Measurements from ENCODE around the gene ARCN1.
A peak's percentile ranks its signal among the peaks of the same experiment; 100 is the strongest.

The ARCN1 gene

GRCh38 chr11:118621071-118621783, 49.0 kb downstream of the ARCN1 start:
- TF ChIP-seq CTCF (conservative IDR thresholded peaks at IDR 0.05), result no peak
- H3K27ac ChIP-seq, result peak overlapping the region; percentile 78

- peak overlapping the region; percentile 78 for H3K27ac ChIP-seq
- TF ChIP-seq CTCF (conservative IDR thresholded peaks at IDR 0.05), result no peak
Measured at GRCh38 chr11:118621784-118622375, 49.7 kb downstream of the ARCN1 start.

GRCh38 chr11:118622376-118623268, 50.4 kb downstream of the ARCN1 start:
- no peak for TF ChIP-seq CTCF (conservative IDR thresholded peaks at IDR 0.05)
- H3K27ac ChIP-seq, result 0 out of 2 replicates have a peak overlapping the region, but pooled peaks have one; percentile 78

GRCh38 chr11:118623269-118623655, 51.1 kb downstream of the ARCN1 start:
- no peak for TF ChIP-seq CTCF (conservative IDR thresholded peaks at IDR 0.05)
- H3K27ac ChIP-seq, result no peak overlapping the region

- TF ChIP-seq CTCF (conservative IDR thresholded peaks at IDR 0.05), result no peak
- no peak overlapping the region for H3K27ac ChIP-seq
Measured at GRCh38 chr11:118625036-118625690, 53.0 kb downstream of the ARCN1 start.

- H3K27ac ChIP-seq, result no peak overlapping the region
- no peak for TF ChIP-seq CTCF (conservative IDR thresholded peaks at IDR 0.05)
Measured at GRCh38 chr11:118625976-118626375, 53.8 kb downstream of the ARCN1 start.

- TF ChIP-seq CTCF (conservative IDR thresholded peaks at IDR 0.05), result no peak
- no peak overlapping the region for H3K27ac ChIP-seq
Measured at GRCh38 chr11:118627566-118627965, 55.4 kb downstream of the ARCN1 start.
